Astrocyte of the spinal cord (primary cell): Measurements from ENCODE around the gene ELP5.
A peak's percentile ranks its signal among the peaks of the same experiment; 100 is the strongest.

Source experiments
- DNase-seq: peaks from one replicate; pipeline ENCODE4 v3.0.0; 2011; ENCODE audit warnings: low read depth, low spot score
- H3K4me3 ChIP-seq: 2 replicates; pipeline ENCODE4 v1.5.1; 2011; ENCODE audit warnings: low read depth, mild to moderate bottlenecking, low read length, moderate library complexity
- CTCF ChIP-seq: IDR thresholded peaks from 2 replicates; pipeline ENCODE4 v1.5.1; 2012; ENCODE audit warnings: low read depth, mild to moderate bottlenecking, low read length, inconsistent platforms
- in situ Hi-C: cut with HindIII; loops from 2 replicates; pipeline ENCODE4 v1.10.0; 2017; ENCODE audit warnings: low sequenced_read_pairs

ELP5 gene

GRCh38 chr17:7215652-7216180, 36.3 kb upstream of the ELP5 start:
- no peak for DNase-seq
- H3K4me3 ChIP-seq = peak overlapping the region; percentile 71
- in situ Hi-C loops = no loop called here
- TF ChIP-seq CTCF = no peak

- no peak for DNase-seq
- in situ Hi-C loops = no loop called here
- H3K4me3 ChIP-seq = peak overlapping the region; percentile 71
- TF ChIP-seq CTCF = no peak
Observed at GRCh38 chr17:7216242-7217112, 35.5 kb upstream of the ELP5 start.

- in situ Hi-C loops = no loop called here
- peak overlapping the region; percentile 71 for H3K4me3 ChIP-seq
- peak; percentile 81 for DNase-seq
- no peak for TF ChIP-seq CTCF
Observed at GRCh38 chr17:7217113-7217987, 34.7 kb upstream of the ELP5 start.

GRCh38 chr17:7218166-7218565, 33.8 kb upstream of the ELP5 start:
- H3K4me3 ChIP-seq = no peak overlapping the region
- TF ChIP-seq CTCF = no peak

GRCh38 chr17:7218758-7219157, 33.3 kb upstream of the ELP5 start:
- TF ChIP-seq CTCF = no peak
- in situ Hi-C loops = no loop called here
- no peak overlapping the region for H3K4me3 ChIP-seq
- DNase-seq = no peak

More at GRCh38 chr17:7218166-7218565, 33.8 kb upstream of the ELP5 start:
- in situ Hi-C loops = no loop called here
- DNase-seq = no peak

- H3K4me3 ChIP-seq = peak overlapping the region; percentile 80
- in situ Hi-C loops = no loop called here
- TF ChIP-seq CTCF = no peak
- no peak for DNase-seq
Observed at GRCh38 chr17:7219229-7219811, 32.7 kb upstream of the ELP5 start.
